Vagina (tissue), 2 donors: ENCODE measurements around the gene VSIG10. TPM values are rescaled to one million over a fixed set of nuclear protein-coding genes. Genes with fewer than 3 reads are reported as not detected.

Experiments
- DNase-seq, 2 donors: peaks; one replicate each; pipeline ENCODE4 v3.0.0-alpha.2; 2017; ENCODE audit errors: extremely low spot score in 2 of 2
- H3K27ac ChIP-seq: fragments of 200-600 bp; sonication (generic); one replicate; pipeline ENCODE4 v1.5.1; 2019
- H3K27me3 ChIP-seq: fragments of 200-600 bp; sonication (generic); one replicate; pipeline ENCODE4 v1.5.1; 2019
- H3K36me3 ChIP-seq, 2 donors: fragments of 200-600 bp; sonication (generic); one replicate each; pipeline ENCODE4 v1.5.1; 2017 to 2019
- H3K4me1 ChIP-seq: fragments of 200-600 bp; sonication (generic); one replicate; pipeline ENCODE4 v1.5.1; 2019
- H3K4me3 ChIP-seq, 2 donors: fragments of 200-600 bp; sonication (generic); 1 replicate in 1 of 2; 2 replicates in 1 of 2; pipeline ENCODE4 v1.5.1; 2016 to 2019
- H3K9me3 ChIP-seq: fragments of 200-600 bp; sonication (generic); one replicate; pipeline ENCODE4 v1.5.1; 2019
- CTCF ChIP-seq, 3 experiments: fragments of 450-650 bp in 2 of 3; fragments of 200-600 bp in 1 of 3; sonication (generic) in 1 of 3; IDR thresholded peaks; one replicate each; pipeline ENCODE4 v1.5.1; 2017 to 2019; ENCODE audit warnings: antibody characterized with exemption in 3 of 3, mild to moderate bottlenecking in 2 of 3, moderate library complexity in 2 of 3
- POLR2A ChIP-seq, 2 donors: fragments of 450-650 bp; IDR thresholded peaks; one replicate each; pipeline ENCODE4 v1.6.1; 2017; ENCODE audit warnings: antibody characterized with exemption in 2 of 2, mild to moderate bottlenecking in 2 of 2, moderate library complexity in 2 of 2
- POLR2AphosphoS5 ChIP-seq, 2 donors: sonication (generic); formaldehyde crosslinking; IDR thresholded peaks; one replicate each; pipeline ENCODE4 v1.9.0; 2017; ENCODE audit warnings: antibody characterized with exemption in 2 of 2, mild to moderate bottlenecking in 2 of 2, low read depth in 1 of 2; ENCODE audit not compliant: insufficient read depth in 1 of 2
- intact Hi-C: fragments of 100-400 bp; cut with DNase I; formaldehyde crosslinking; loops from one replicate; pipeline ENCODE4 v1.15.1; 2023
- total RNA-seq: library from RNA; depleted of rRNA; stranded (reverse); fragments of >200 nt; gene quantifications from one replicate; pipeline ENCODE4 v1.2.3, GENCODE V29; 2016

The VSIG10 gene
- total RNA-seq, 1 donor from 2014 or later = 31.2 TPM

GRCh38 chr12:118145798-118146156, 42.0 kb upstream of the VSIG10 start:
- no peaks in the 10 kb centered on the region for H3K9me3 ChIP-seq
- no peak overlapping the region for H3K27ac ChIP-seq
- intact Hi-C loops = no loop called here
- no peak for TF ChIP-seq POLR2AphosphoS5 (IDR thresholded peaks at IDR 0.05; ENCODE audit: insufficient read depth in 1 of 2, low read depth in 1 of 2)
- no peak for TF ChIP-seq CTCF (IDR thresholded peaks at IDR 0.05)
- no peak for TF ChIP-seq POLR2A (IDR thresholded peaks at IDR 0.05)
- H3K4me1 ChIP-seq = no peaks in the 10 kb centered on the region
- H3K4me3 ChIP-seq = no peak overlapping the region
- no peaks in the 10 kb centered on the region for H3K27me3 ChIP-seq
- H3K36me3 ChIP-seq = peaks cover 0 to 62% of the 10 kb centered on the region in 2 donors
- DNase-seq = no peak

GRCh38 chr12:118145113-118145797, 41.4 kb upstream of the VSIG10 start:
- no peaks in the 10 kb centered on the region for H3K27me3 ChIP-seq
- H3K27ac ChIP-seq = no peak overlapping the region
- H3K9me3 ChIP-seq = no peaks in the 10 kb centered on the region
- TF ChIP-seq POLR2AphosphoS5 (IDR thresholded peaks at IDR 0.05; ENCODE audit: insufficient read depth in 1 of 2, low read depth in 1 of 2) (no peak), POLR2A (IDR thresholded peaks at IDR 0.05) (no peak), CTCF (IDR thresholded peaks at IDR 0.05) (no peak)
- peaks cover 0 to 67% of the 10 kb centered on the region in 2 donors for H3K36me3 ChIP-seq
- no peaks in the 10 kb centered on the region for H3K4me1 ChIP-seq
- DNase-seq = no peak
- intact Hi-C loops = no loop called here
- no peak overlapping the region for H3K4me3 ChIP-seq

- H3K27ac ChIP-seq = no peak overlapping the region
- TF ChIP-seq POLR2AphosphoS5 (IDR thresholded peaks at IDR 0.05; ENCODE audit: insufficient read depth in 1 of 2, low read depth in 1 of 2) = no peak
- no peak for TF ChIP-seq POLR2A (IDR thresholded peaks at IDR 0.05)
- TF ChIP-seq CTCF (IDR thresholded peaks at IDR 0.05) = no peak
Observed at GRCh38 chr12:118144499-118144898, 40.7 kb upstream of the VSIG10 start.

GRCh38 chr12:118140825-118141224, 37.0 kb upstream of the VSIG10 start:
- intact Hi-C loops = no loop called here
- no peak for TF ChIP-seq POLR2A (IDR thresholded peaks at IDR 0.05)
- TF ChIP-seq POLR2AphosphoS5 (IDR thresholded peaks at IDR 0.05; ENCODE audit: insufficient read depth in 1 of 2, low read depth in 1 of 2) = no peak
- TF ChIP-seq CTCF (IDR thresholded peaks at IDR 0.05) = no peak
- no peak overlapping the region for H3K4me3 ChIP-seq
- H3K4me1 ChIP-seq = peaks cover 31% of the 10 kb centered on the region
- no peak for DNase-seq
- no peaks in the 10 kb centered on the region for H3K9me3 ChIP-seq
- H3K36me3 ChIP-seq = peaks cover 0 to 73% of the 10 kb centered on the region in 2 donors
- no peak overlapping the region for H3K27ac ChIP-seq
- no peaks in the 10 kb centered on the region for H3K27me3 ChIP-seq

More at GRCh38 chr12:118144499-118144898, 40.7 kb upstream of the VSIG10 start:
- H3K36me3 ChIP-seq = peaks cover 0 to 75% of the 10 kb centered on the region in 2 donors
- intact Hi-C loops = no loop called here
- no peak overlapping the region for H3K4me3 ChIP-seq
- H3K4me1 ChIP-seq = peaks cover 2% of the 10 kb centered on the region
- H3K9me3 ChIP-seq = no peaks in the 10 kb centered on the region
- no peak for DNase-seq
- no peaks in the 10 kb centered on the region for H3K27me3 ChIP-seq

GRCh38 chr12:118137148-118137678, 33.4 kb upstream of the VSIG10 start:
- no peak for TF ChIP-seq POLR2A (IDR thresholded peaks at IDR 0.05)
- no peak for TF ChIP-seq POLR2AphosphoS5 (IDR thresholded peaks at IDR 0.05; ENCODE audit: insufficient read depth in 1 of 2, low read depth in 1 of 2)
- no peak for TF ChIP-seq CTCF (IDR thresholded peaks at IDR 0.05)
- H3K27ac ChIP-seq = peak overlapping the region; percentile 87
- peaks cover 0 to 40% of the 10 kb centered on the region in 2 donors for H3K36me3 ChIP-seq
- peaks cover 39% of the 10 kb centered on the region for H3K4me1 ChIP-seq
- intact Hi-C loops = loop anchor here (5.0 kb wide), 1 partner anchor 240 kb away; the partner anchor contains the start of gene SUDS3
- DNase-seq = no peak
- H3K4me3 ChIP-seq = peak overlapping the region; percentile 77 to 85
- no peaks in the 10 kb centered on the region for H3K27me3 ChIP-seq
- no peaks in the 10 kb centered on the region for H3K9me3 ChIP-seq
